Activated CD4-positive, alpha-beta T cell treated with anti-CD3 and anti-CD28 coated beads, Interleukin-2, amount 50 U/mL, for 4 hours (primary cell): Measurements from ENCODE around the gene FCRL5.
"Not testable (repeated sequence)": the region's sequence is repeated elsewhere in the genome, so short reads cannot be mapped to it uniquely, and the experiment has no call there.

Experiments
- DNase-seq, 2 experiments: peaks; one replicate each; pipeline ENCODE4 v3.0.0-alpha.2; 2020

FCRL5 gene

DNA sequence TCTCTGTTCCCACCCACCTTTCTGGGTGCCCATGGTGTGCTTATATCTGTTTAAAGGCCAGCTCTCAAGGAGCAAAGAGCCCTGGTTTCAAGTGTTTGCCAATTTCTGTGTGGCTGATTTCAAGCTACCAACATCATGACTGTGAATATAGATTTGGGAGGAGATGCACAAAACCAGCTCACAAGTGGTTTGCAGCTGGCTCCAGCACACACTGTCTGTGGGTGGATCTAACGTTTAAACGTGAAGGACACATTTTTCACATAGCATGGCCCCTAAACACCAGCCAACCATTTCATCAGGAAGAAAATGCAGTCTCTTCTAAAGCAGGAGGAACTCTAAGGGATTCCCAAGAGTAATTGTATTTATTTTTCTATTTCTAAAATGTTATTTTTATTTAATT lies 65.2 kb downstream of the FCRL5 start:
- no peak for DNase-seq

DNA sequence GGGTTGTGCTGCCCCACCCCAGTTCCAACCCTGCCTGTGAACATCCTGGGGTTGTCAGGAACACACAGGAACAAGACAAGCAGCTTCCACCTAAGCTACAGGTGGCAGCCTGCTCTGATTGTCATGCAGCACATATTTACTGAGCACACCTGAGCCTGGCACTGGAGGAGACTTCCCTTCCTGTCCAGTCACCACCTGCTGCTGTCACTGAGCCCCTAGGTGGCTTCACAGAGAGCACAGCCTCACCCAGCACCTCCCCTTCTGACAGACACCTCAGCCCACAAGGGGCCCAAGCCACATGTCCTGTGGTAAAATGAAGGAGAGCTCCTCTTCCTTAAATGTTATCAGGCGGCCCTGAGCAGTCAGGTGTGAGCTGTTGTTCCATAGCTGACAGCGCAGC lies 65.9 kb downstream of the FCRL5 start:
- DNase-seq = not testable (repeated sequence)

DNA sequence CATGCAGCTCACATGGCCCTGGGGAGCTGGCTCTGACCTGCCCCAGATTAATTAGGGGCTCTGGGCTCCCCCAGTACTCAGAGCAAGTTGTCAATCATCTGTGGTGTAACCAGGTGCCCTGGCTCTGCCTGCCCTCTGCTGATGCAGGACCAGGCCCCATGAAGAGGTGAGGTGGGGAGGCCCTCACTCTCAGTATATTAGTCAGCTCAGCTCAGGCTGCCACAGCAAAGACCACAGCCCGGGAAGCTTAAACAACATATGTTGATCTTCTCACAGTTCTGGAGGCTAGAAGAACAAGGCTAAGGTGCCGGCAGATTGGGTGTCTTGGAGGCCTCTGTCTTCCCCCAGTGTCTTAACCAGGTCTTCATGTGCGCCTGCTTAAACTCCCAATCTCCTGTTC lies 66.5 kb downstream of the FCRL5 start:
- DNase-seq = no peak

DNA sequence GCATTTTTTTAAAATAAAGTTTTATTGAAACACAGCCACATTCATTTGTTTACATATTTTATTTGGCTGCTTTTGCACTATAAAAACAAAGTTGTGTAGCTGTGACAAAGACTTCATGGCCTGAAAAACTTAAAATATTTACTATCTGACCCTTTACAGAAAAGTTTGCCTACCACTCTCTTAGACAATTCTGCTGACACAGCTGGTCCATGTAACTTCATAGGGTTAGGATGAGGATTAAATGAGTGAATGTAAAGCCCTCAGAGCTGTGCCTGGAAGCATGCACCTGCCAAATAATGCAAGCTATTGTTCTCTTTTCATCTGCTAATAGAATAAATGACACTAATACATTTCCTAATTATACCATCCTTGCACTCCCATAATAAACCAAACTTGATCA lies 67.7 kb downstream of the FCRL5 start:
- no peak for DNase-seq

DNA sequence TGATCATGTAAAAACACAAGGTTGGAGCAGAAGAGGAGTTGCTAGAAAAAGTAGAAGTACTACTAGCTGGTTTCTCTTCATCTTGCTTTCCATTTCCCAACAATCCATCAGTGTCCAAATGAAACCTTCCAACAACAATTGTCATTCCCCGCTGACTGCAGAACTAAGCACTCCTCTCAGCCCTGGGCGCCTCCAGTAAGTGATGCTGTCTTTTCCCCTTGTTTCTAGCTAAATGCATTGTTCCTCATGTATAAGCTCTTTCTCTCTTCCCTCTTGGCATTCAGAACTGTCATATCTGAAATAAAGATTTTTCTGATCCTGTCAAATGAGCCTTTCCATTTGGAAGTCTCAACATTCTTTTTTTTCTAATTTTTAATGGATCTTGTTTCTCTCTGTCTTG lies 68.7 kb downstream of the FCRL5 start:
- no peak for DNase-seq

DNA sequence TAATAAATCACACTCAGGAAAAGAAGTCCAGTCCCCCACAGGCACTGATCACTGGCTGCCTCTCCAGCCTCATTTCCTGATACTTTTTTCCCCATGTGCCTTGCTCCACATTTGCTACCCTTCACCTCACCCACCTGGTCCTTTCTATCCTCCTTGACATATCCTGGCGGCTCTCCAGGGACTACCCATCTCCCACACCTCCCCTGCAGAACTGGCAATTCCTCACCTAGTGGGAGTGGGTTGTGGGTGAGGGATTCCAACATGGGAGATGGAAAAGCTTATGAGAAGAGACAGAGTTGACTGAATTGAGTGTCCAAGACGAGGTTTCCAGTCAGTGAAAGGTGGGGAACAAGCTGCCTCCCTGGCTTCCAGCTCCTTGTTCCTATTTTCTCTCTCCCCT lies 69.6 kb downstream of the FCRL5 start:
- DNase-seq = no peak

DNA sequence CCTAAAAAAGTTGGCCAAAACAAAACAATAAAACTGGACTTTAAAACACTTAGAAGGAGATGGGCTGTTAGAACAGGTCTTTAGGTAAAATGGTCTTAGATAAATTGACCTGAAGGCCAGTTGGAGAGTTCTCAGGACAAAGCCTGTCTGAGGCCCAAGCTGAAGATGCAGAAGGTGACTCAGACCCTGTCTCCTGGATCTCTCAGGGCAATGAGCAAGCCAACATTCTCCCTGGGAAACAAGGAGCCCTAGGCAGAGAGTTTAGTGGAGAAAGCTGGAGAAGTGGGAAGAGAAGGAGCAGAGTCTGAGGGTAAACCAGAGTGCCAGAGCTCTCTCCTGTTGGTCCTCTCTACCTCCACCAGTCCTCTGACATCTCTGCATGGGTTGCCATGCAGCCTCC lies 70.1 kb downstream of the FCRL5 start:
- DNase-seq = no peak

DNA sequence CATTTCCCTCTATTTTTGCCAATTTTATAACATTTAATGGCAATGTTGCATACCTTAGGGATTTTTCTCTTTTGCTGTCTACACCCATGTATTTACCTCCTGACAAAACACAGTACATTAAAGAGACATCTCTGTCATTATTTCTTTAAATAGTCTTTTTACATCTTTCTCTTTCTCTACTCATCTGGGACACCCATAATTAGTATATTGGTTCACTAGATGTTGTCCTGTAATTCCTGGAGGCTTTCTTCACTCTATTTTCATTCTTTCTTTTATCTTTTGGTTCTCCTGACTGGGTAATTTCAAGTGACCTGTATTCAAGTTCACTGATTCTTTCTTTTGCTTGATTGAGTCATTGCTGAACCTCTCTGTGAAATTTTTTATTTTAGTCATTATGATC lies 74.3 kb downstream of the FCRL5 start:
- no peak for DNase-seq

DNA sequence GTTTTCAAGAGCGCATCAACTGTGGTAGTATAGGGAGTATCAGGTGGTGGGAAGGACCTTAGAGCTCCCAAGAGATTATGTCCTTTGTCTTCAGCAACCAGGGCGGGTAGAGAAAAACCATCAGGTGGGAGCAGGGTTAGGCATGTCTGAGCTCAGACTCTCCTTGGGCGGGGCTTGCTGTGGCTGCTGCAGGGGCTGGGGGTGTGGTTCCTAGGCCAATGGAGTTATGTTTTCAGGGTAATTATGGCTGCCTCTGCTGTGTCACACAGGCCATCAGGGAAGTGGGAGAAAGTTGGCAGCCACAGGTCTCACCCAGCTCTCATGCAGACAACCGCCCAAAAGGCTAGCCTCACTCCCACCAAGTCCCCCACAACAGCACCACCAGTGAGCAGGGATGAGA lies 74.9 kb downstream of the FCRL5 start:
- no peak for DNase-seq

DNA sequence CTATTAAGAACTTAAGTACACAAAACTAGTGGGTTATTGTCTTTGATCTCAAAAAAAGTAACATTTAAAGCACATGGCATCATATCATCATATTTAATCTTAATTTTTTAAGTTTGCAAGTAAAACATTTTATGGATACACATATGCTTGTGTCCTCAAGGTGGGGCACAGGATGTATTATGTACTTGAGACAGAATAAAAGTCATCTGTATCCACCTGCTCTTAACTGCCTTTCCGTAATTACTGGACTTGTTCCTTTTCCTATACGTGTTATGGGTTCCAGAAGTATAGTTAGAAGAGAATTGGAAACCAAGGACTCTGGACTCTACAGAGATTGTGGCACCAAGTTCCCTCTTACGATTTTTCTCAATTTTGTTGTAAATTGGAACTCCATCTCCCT lies 79.4 kb downstream of the FCRL5 start:
- DNase-seq = no peak

DNA sequence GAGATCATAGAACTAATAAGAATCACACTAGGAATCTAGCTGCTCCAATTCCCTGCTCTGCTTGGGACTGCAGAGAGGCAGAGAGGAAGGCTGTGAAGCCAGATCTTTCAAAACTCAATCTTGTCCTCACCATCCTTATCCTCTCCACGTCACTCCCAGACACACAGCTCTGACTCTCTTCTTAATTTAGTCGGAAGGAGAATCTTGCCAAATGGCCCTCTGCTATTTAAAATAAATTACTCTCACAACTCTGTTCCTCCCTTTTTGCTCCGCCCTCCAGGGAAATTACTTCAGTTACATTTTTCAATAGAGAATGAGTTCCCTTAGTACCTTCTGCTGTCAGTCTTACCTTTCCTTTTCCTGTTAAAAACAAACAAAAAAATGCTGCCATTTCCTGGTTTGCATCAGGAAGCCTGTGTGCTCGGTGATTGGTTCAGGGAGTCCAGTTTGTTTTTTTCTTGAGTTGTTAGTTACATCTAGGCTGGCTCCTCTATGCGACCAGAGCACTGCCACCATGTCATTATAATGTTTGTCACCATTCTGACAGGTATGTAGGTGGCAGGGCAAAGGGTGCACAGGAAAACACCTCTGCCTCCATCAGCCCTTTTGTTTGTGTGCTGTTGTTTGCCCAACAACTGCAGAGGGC lies 80.1 kb downstream of the FCRL5 start:
- no peak for DNase-seq

DNA sequence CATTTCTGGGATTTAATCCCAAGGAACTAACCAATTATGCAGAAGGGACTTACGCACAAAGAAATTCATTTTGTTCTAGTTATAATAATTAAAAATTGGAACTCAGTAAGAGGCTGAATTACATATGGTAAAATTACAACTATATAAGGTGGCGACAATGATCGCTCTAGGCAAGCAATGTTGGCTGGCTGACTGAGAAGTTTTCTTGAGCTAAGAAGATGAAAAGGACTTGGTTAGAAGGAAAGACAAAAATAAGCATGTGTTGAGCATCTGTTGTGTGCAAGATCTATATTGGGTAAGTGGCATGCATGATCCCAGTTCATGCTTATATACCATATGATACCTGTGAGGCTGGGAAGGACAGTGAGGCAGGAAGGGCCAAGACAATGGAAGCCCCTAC lies 80.8 kb downstream of the FCRL5 start:
- DNase-seq = no peak

DNA sequence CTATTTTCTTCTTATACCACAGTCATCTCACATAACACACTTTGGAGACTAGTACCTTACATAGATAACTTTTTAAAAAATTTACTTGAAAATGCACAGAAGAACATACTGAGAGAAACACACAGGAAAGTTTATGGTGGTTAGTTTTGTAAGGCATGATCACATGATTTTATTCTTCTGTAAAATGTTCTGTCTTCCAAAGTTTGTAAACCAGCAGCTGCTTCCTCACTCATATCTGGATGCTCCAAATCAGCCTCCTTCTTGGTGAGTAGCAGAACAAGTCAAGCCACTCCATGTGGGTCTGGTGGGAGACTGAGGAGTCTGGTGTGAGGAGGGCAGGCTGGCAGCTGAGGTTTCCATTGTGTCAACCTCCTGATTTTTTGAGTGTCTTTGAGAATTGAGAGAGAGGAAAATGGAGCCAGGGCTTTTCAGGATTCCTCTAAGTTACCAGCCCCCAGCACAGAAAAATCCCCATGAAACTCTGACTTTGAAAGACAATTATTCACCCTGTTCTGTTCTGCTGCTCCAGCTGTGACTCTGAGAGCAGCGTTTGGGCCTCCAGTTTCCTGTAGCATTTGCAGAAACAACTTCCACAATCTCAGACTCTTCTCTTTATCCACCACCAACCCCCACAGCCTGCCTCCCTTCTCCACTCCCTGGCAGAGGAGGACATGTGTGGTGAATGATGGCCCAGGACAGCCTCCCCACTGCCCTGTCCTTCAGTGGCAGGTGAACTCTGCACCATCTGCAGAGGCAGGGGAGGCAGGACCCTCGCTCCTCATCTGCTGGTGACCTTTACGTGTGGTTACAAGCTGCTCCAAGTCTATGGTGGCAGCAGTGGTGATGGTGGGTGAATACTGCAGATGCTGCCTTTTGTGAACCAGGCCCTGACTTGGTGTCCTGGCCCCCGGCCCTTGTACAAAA lies 82.3 kb downstream of the FCRL5 start:
- DNase-seq = no peak

DNA sequence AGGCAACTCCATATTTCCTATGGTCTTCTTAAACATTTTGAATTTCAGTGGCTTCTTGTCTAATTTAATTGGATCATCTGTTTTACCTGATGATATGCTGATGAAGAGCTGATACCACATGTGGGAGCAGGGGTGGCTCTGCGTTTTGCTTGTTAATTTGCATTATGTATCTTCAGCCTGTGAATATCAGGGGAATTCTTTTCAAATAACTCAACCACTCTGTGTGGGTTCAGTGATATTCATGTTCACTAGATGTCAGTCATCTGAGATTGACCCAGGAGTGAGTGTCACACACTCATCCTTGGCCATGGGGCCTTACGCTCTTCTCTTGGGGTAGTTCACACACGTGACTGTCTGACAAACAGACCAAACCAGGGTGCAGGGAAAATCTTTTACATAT lies 83.0 kb downstream of the FCRL5 start:
- DNase-seq = no peak

DNA sequence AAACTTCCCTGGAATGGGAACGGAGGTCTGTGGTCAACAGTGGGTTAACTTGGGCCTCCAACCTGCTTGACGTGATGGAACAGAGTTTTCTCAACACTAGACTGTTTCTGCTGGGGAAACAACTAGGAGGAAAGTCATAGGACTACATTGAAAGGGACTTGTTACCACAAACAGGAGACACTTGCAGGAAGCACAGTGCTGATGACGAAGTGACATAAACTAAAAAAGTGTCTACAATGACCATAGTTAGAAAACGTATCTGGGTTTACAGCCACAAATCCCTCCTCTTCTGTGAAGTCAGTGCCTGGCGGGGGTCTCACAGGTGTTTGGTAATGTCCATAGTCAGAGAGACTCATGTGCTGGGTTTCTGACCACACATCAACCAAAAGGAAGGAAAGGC lies 86.3 kb downstream of the FCRL5 start:
- DNase-seq = no peak
